ENCODE data around the gene TAS2R14. TPM values are rescaled to one million over a fixed set of nuclear protein-coding genes. Genes with fewer than 3 reads are reported as not detected.

TAS2R14 gene
- total and polyA plus RNA-seq, 2 donors (not counting 3 experiments of a cell fraction or from before 2014, with no cell fraction given): 0.91 to 4.2 TPM

DNA sequence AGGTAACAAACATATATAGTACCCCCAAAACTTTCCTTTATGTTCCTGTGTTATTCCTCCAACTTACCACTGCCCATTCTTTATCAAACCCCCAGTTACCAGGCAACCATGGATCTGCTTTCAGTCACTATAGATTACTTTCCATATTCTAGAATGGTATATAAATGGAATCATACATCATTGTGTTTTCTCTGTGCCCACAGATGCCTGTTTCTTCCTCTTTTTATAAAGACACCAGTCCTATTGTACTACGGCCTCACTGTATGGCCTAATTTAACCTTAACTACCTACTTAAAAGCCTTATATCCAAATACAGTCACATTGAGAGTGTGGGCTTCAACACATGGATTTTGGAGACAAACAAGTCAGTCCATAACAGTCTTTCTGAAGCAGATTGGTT lies 2.6 kb downstream of the TAS2R14 start:
- dilution Hi-C loops (cut with MboI; ENCODE audit: extremely low pct_ligation_motif_present, low sequenced_read_pairs): no loop called here
- Histone ChIP-seq H3K9me1 (replicated peaks; ENCODE audit: control insufficient read depth, extremely low read depth, insufficient read depth, low read length) (no peaks in the 10 kb centered on the region), H3K36me3 (ENCODE audit: control insufficient read depth in 2 of 2, extremely low read depth in 1 of 2, insufficient read depth in 2 of 2, low read length in 2 of 2) (no peaks in the 10 kb centered on the region), H3K4me2 (ENCODE audit: insufficient read depth, low read length) (no peak overlapping the region), H3K27ac (ENCODE audit: insufficient read depth, low read depth, low read length) (no peak overlapping the region), H3K4me3 (replicated peaks in 1 of 3; ENCODE audit: insufficient read depth in 1 of 3, low read depth in 1 of 3, low read length in 3 of 3) (no peak overlapping the region), H4K20me1 (replicated peaks; ENCODE audit: control insufficient read depth, extremely low read depth, insufficient read depth, low read length) (peaks cover 2% of the 10 kb centered on the region), H3K4me1 (ENCODE audit: control insufficient read depth, extremely low read depth, insufficient read depth, low read length) (no peaks in the 10 kb centered on the region), H3K27me3 (ENCODE audit: control insufficient read depth in 2 of 2, insufficient read depth in 2 of 2, low read length in 2 of 2) (no peaks in the 10 kb centered on the region), H3K79me2 (ENCODE audit: control insufficient read depth, insufficient read depth, low read length) (no peaks in the 10 kb centered on the region), H2AFZ (ENCODE audit: low read depth, low read length) (no peak overlapping the region), H3K9me3 (replicated peaks; ENCODE audit: control insufficient read depth, insufficient read depth, low read length) (no peaks in the 10 kb centered on the region), H3K9ac (replicated peaks; ENCODE audit: extremely low read depth, insufficient read depth, low read length) (no peak overlapping the region)
- BruUV-seq (replicated peaks): no TSS peak
- DNase-seq (ENCODE audit: low read depth, low spot score) (no peak), FAIRE-seq (no peak)
- TF ChIP-seq POLR2A (IDR thresholded peaks at IDR 0.05; ENCODE audit: low read depth, low read length): no peak
- TF ChIP-seq FOS (IDR thresholded peaks at IDR 0.05; ENCODE audit: borderline replicate concordance, insufficient read depth, low read length): no peak
- no peak for TF ChIP-seq JUN (IDR thresholded peaks at IDR 0.05; ENCODE audit: borderline replicate concordance, insufficient read depth, insufficient read length, low read depth)
- TF ChIP-seq, protein P1, sequence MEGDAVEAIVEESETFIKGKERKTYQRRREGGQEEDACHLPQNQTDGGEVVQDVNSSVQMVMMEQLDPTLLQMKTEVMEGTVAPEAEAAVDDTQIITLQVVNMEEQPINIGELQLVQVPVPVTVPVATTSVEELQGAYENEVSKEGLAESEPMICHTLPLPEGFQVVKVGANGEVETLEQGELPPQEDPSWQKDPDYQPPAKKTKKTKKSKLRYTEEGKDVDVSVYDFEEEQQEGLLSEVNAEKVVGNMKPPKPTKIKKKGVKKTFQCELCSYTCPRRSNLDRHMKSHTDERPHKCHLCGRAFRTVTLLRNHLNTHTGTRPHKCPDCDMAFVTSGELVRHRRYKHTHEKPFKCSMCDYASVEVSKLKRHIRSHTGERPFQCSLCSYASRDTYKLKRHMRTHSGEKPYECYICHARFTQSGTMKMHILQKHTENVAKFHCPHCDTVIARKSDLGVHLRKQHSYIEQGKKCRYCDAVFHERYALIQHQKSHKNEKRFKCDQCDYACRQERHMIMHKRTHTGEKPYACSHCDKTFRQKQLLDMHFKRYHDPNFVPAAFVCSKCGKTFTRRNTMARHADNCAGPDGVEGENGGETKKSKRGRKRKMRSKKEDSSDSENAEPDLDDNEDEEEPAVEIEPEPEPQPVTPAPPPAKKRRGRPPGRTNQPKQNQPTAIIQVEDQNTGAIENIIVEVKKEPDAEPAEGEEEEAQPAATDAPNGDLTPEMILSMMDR (IDR thresholded peaks at IDR 0.05; ENCODE audit: extremely low read depth in 1 of 2, insufficient read depth in 1 of 2, low read depth in 1 of 2, low read length in 2 of 2): no peak
- TF ChIP-seq EZH2 (IDR thresholded peaks at IDR 0.05; ENCODE audit: borderline replicate concordance, low read depth, low read length, severe bottlenecking): no peak
- TF ChIP-seq POLR2AphosphoS5 (IDR thresholded peaks at IDR 0.05; ENCODE audit: insufficient read depth, low read depth, low read length): no peak
- TF ChIP-seq MYC (IDR thresholded peaks at IDR 0.05; ENCODE audit: low read depth, low read length): no peak
- TF ChIP-seq, protein P2, sequence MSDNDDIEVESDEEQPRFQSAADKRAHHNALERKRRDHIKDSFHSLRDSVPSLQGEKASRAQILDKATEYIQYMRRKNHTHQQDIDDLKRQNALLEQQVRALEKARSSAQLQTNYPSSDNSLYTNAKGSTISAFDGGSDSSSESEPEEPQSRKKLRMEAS (IDR thresholded peaks at IDR 0.05; ENCODE audit: insufficient read depth, insufficient read length): no peak
- TF ChIP-seq GATA2 (IDR thresholded peaks at IDR 0.05; ENCODE audit: insufficient read depth, insufficient read length, low read depth, low read length): no peak
- intact Hi-C loops (cut with micrococcal nuclease): no loop called here
- CTCF ChIA-PET: no interaction called here
- POLR2A ChIA-PET: no interaction called here
